Measurements from ENCODE around the gene SCUBE1. TPM values are rescaled to one million over a fixed set of nuclear protein-coding genes. Genes with fewer than 3 reads are reported as not detected.

Gene SCUBE1
- total RNA-seq, 2 experiments from 2014 or later: 0.07 TPM; not detected in 1

- Mint-ChIP-seq H3K9me3 (no peaks in the 10 kb centered on the region), H3K4me3 (no peak overlapping the region), H3K4me1 (ENCODE audit: low read depth) (peaks cover 5% of the 10 kb centered on the region), H3K27ac (no peak overlapping the region), H3K27me3 (no peaks in the 10 kb centered on the region), H3K36me3 (ENCODE audit: low read depth) (peaks cover 48% of the 10 kb centered on the region)
- TF ChIP-seq, protein P1, sequence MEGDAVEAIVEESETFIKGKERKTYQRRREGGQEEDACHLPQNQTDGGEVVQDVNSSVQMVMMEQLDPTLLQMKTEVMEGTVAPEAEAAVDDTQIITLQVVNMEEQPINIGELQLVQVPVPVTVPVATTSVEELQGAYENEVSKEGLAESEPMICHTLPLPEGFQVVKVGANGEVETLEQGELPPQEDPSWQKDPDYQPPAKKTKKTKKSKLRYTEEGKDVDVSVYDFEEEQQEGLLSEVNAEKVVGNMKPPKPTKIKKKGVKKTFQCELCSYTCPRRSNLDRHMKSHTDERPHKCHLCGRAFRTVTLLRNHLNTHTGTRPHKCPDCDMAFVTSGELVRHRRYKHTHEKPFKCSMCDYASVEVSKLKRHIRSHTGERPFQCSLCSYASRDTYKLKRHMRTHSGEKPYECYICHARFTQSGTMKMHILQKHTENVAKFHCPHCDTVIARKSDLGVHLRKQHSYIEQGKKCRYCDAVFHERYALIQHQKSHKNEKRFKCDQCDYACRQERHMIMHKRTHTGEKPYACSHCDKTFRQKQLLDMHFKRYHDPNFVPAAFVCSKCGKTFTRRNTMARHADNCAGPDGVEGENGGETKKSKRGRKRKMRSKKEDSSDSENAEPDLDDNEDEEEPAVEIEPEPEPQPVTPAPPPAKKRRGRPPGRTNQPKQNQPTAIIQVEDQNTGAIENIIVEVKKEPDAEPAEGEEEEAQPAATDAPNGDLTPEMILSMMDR (IDR thresholded peaks at IDR 0.05): no peak
- intact Hi-C loops (cut with micrococcal nuclease): no loop called here
- CTCF ChIA-PET: no interaction called here
- ATAC-seq (no peak), DNase-seq (no peak)
- POLR2A ChIA-PET: interaction anchor here (0.9 to 1.2 kb wide), 2 partner anchors 27 to 520 kb away, joined by 4 read pairs; no protein-coding TSS in a partner anchor
Observed at GRCh38 chr22:43179146-43179910, 163.8 kb downstream of the SCUBE1 start.

DNA sequence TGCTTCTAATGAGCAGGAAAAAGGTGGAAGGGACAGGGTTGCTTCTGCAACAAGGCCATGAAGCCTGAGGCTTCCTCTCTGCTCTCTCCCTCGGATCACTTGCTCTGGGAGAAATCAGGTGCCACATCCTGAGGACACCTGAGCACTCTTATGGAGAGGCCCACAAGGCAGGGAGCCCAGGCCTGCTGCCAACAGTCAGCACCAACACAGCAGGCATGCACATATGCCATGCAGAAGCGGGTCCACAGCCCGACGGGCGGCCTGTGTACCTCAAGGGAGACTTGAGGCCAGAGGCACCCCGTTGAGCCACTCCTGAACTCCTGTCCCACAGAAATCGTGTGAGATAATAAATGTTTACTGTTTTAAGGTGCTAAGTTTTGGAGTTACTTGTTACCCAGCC, 165.7 kb downstream of the SCUBE1 start:
- Mint-ChIP-seq H3K9me3 (no peaks in the 10 kb centered on the region), H3K4me1 (ENCODE audit: low read depth) (no peaks in the 10 kb centered on the region), H3K27me3 (no peaks in the 10 kb centered on the region), H3K4me3 (no peak overlapping the region), H3K27ac (no peak overlapping the region), H3K36me3 (ENCODE audit: low read depth) (peaks cover 49% of the 10 kb centered on the region)
- intact Hi-C loops (cut with micrococcal nuclease): no loop called here
- TF ChIP-seq, protein P1 (IDR thresholded peaks at IDR 0.05): no peak
- POLR2A ChIA-PET: no interaction called here
- ATAC-seq (no peak), DNase-seq (no peak)
- CTCF ChIA-PET: no interaction called here

DNA sequence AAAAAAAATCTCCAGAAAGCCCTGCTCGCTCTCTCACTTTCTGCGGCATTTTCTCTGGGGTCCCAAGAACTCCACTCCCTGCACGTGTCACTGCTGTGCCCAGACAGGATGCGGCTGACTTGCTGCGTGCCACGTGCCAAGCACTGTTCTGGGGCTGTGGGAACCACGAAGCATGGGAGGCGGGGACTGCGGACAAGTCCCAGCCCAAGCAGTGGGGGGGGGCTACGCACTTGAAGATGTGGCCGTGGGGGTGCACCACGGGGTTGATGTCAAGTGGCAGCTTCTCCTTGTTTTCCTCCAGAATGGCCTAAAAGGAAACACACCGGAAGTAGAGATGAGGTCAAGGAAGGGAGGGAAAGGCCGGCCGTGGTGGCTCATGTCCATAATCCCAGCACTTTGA, 167.1 kb downstream of the SCUBE1 start:
- CTCF ChIA-PET: no interaction called here
- H3K27me3 Mint-ChIP-seq: no peaks in the 10 kb centered on the region
- POLR2A ChIA-PET: no interaction called here
- ATAC-seq (no peak), DNase-seq (no peak)
- intact Hi-C loops (cut with micrococcal nuclease): no loop called here
- H3K4me3 Mint-ChIP-seq: no peak overlapping the region
- TF ChIP-seq, protein P1 (IDR thresholded peaks at IDR 0.05): no peak
- no peaks in the 10 kb centered on the region for H3K4me1 Mint-ChIP-seq (ENCODE audit: low read depth)
- no peak overlapping the region for H3K27ac Mint-ChIP-seq
- peaks cover 51% of the 10 kb centered on the region for H3K36me3 Mint-ChIP-seq (ENCODE audit: low read depth)
- no peaks in the 10 kb centered on the region for H3K9me3 Mint-ChIP-seq

- TF ChIP-seq, protein P1 (IDR thresholded peaks at IDR 0.05): no peak
- Mint-ChIP-seq H3K27ac (no peak overlapping the region), H3K4me1 (ENCODE audit: low read depth) (no peaks in the 10 kb centered on the region), H3K27me3 (no peaks in the 10 kb centered on the region), H3K9me3 (no peaks in the 10 kb centered on the region), H3K4me3 (no peak overlapping the region), H3K36me3 (ENCODE audit: low read depth) (peaks cover 45% of the 10 kb centered on the region)
- ChIA-PET CTCF (no interaction called here), POLR2A (interaction anchor here (0.6 kb wide), 1 partner anchor 467 kb away, joined by 3 read pairs; no protein-coding TSS in a partner anchor)
- DNase-seq: no peak
- no peak for ATAC-seq
- intact Hi-C loops (cut with micrococcal nuclease): no loop called here
Observed at GRCh38 chr22:43174941-43175531, 168.1 kb downstream of the SCUBE1 start.

- Mint-ChIP-seq H3K4me1 (ENCODE audit: low read depth) (no peaks in the 10 kb centered on the region), H3K27me3 (no peaks in the 10 kb centered on the region), H3K4me3 (no peak overlapping the region), H3K36me3 (ENCODE audit: low read depth) (peaks cover 37% of the 10 kb centered on the region), H3K27ac (no peak overlapping the region), H3K9me3 (no peaks in the 10 kb centered on the region)
- ChIA-PET CTCF (no interaction called here), POLR2A (no interaction called here)
- intact Hi-C loops (cut with micrococcal nuclease): no loop called here
- no peak for ATAC-seq
- TF ChIP-seq, protein P1 (IDR thresholded peaks at IDR 0.05): no peak
- no peak for DNase-seq
Observed at GRCh38 chr22:43173976-43174720, 169.0 kb downstream of the SCUBE1 start.
